Fibroblast of villous mesenchyme (primary cell): Measurements from ENCODE around the gene LRRC7. TPM values are rescaled to one million over a fixed set of nuclear protein-coding genes. Genes with fewer than 3 reads are reported as not detected.

Experiments
- DNase-seq: peaks from one replicate; pipeline ENCODE4 v3.0.0-alpha.2; 2010; ENCODE audit warnings: low read depth
- H3K4me3 ChIP-seq: 2 replicates; pipeline ENCODE4 v1.5.1; 2011; ENCODE audit warnings: low read depth, mild to moderate bottlenecking, low read length
- total RNA-seq: library from RNA; depleted of rRNA; stranded (reverse); fragments of >200 nt; gene quantifications from 2 replicates; pipeline ENCODE4 v1.2.3, GENCODE V29; 2012
- TF ChIP-seq, protein P1 (sequence below): IDR thresholded peaks from 2 replicates; pipeline ENCODE4 v1.5.1; 2012; ENCODE audit warnings: low read depth, mild to moderate bottlenecking, low read length; ENCODE audit not compliant: insufficient read depth

Gene LRRC7
- total RNA-seq, 1 donor: 0.43 TPM

GRCh38 chr1:70142075-70142474 is 574.4 kb downstream of the LRRC7 start:
- TF ChIP-seq, protein P1, sequence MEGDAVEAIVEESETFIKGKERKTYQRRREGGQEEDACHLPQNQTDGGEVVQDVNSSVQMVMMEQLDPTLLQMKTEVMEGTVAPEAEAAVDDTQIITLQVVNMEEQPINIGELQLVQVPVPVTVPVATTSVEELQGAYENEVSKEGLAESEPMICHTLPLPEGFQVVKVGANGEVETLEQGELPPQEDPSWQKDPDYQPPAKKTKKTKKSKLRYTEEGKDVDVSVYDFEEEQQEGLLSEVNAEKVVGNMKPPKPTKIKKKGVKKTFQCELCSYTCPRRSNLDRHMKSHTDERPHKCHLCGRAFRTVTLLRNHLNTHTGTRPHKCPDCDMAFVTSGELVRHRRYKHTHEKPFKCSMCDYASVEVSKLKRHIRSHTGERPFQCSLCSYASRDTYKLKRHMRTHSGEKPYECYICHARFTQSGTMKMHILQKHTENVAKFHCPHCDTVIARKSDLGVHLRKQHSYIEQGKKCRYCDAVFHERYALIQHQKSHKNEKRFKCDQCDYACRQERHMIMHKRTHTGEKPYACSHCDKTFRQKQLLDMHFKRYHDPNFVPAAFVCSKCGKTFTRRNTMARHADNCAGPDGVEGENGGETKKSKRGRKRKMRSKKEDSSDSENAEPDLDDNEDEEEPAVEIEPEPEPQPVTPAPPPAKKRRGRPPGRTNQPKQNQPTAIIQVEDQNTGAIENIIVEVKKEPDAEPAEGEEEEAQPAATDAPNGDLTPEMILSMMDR: peak; percentile 42
- peak; percentile 25 for DNase-seq
- no peak overlapping the region for H3K4me3 ChIP-seq

- H3K4me3 ChIP-seq: no peak overlapping the region
- DNase-seq: peak; percentile 48
- TF ChIP-seq, protein P1: peak; percentile 35
Observed at GRCh38 chr1:70143048-70143659, 575.4 kb downstream of the LRRC7 start.

- DNase-seq: peak; percentile 53
- H3K4me3 ChIP-seq: no peak overlapping the region
- TF ChIP-seq, protein P1: no peak
Observed at GRCh38 chr1:70146488-70146887, 578.8 kb downstream of the LRRC7 start.

DNA sequence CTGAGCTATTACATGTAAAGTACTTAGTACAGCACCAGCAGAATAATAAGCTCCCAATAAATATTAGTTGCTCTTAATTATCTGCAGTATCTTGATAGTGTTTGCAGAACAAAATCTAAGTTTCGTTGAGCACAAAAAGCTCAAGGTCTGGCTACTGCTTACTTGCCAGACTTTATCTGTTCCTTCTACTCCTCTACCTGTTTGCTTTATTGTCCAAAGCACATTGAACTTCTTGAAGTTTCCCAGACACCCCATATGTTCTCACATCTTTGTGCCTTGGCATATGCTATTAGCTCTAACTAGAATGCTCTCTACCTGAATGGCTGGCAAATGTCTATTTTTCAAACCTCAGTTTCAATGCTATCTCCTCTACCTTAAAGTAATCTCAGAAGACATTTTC is 582.7 kb downstream of the LRRC7 start:
- no peak for DNase-seq

DNA sequence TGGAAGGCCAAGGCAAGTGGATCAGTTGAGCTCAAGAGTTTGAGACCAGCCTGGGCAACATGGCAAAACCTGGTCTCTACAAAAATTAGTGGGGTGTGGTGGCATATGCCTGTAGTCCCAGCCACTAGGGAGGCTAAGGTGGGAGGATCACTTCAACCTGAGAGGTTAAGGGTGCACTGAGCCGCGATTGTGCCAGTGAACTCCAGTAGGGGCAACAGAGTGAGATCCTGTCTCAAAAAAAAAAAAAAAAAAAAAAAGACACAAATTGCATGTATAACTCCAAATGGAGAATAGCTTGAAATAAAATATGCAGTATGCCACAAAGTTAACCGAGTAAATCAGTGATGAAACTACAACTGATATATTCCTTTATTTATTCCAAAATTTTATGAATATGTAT is 586.0 kb downstream of the LRRC7 start:
- DNase-seq: no peak
- TF ChIP-seq, protein P1: no peak
- H3K4me3 ChIP-seq: no peak overlapping the region

More for the DNA sequence above, 582.7 kb downstream of the LRRC7 start:
- H3K4me3 ChIP-seq: no peak overlapping the region
- TF ChIP-seq, protein P1: no peak

DNA sequence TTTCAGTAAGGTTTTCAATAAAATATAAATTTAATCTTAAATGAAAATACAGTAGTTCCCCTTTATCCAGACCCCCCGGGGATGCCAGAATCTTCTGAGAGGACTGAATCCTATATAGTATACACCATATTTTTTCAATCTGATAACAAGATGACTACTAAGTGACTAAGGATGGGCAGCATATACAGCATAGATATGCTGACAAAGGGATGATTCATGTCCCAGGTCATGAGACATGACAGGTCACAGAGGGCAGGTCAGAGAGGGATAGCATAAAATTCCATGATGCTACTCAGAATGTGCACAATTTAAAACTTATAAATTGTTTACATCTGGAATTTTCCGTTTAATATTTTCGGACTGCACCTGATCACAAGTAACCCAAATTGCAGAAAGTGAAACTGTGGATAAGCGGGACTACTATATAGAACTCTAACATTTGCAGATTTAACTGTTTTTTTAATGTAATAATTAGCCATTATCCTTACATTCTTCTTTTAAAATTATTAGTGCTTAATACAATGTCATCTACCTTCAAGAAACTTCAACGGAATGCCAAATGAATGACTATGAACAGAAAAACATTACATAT is 588.9 kb downstream of the LRRC7 start:
- TF ChIP-seq, protein P1: no peak
- no peak overlapping the region for H3K4me3 ChIP-seq
- peak; percentile 34 for DNase-seq
